ENCODE measurements around the gene BANP. TPM values are rescaled to one million over a fixed set of nuclear protein-coding genes. Genes with fewer than 3 reads are reported as not detected.
"Not testable (repeated sequence)": the region's sequence is repeated elsewhere in the genome, so short reads cannot be mapped to it uniquely, and the experiment has no call there.

Gene BANP
- total and polyA plus RNA-seq, 12 donors = 6.1 to 20.4 (median 13.5) TPM

- 81 to 89% methylated on average over 3 of the region's 3 CpGs for WGBS, 2 donors
- Histone ChIP-seq H3K27ac (no peak overlapping the region), H3K9me3 (peaks cover 0 to 14% (median 12%) of the 10 kb centered on the region in 11 donors), H3K4me3 (no peak overlapping the region), H3K27me3 (no peaks in the 10 kb centered on the region), H3K4me1 (peaks cover 0 to 18% (median 0%) of the 10 kb centered on the region in 9 donors), H3K36me3 (peaks cover 0 to 32% (median 7%) of the 10 kb centered on the region in 9 donors)
- TF ChIP-seq CTCF (IDR thresholded peaks at IDR 0.05) = no peak
- intact Hi-C loops (cut with DNase I) = loop anchor here in 1 of 10 donors (10.0 kb wide), 1 partner anchor 458 kb away; no protein-coding TSS in a partner anchor
- no peak for ATAC-seq
- no peak for DNase-seq
Observed at GRCh38 chr16:87976665-87977064, 25.4 kb downstream of the BANP start.

GRCh38 chr16:87978127-87978526 lies 26.9 kb downstream of the BANP start:
- peaks cover 0 to 18% (median 0%) of the 10 kb centered on the region in 9 donors for H3K4me1 ChIP-seq
- intact Hi-C loops (cut with DNase I) = loop anchor here in 1 of 10 donors (10.0 kb wide), 1 partner anchor 457 kb away; no protein-coding TSS in a partner anchor
- TF ChIP-seq CTCF (IDR thresholded peaks at IDR 0.05) = no peak
- peaks cover 0 to 42% (median 11%) of the 10 kb centered on the region in 9 donors for H3K36me3 ChIP-seq
- ATAC-seq = no peak
- no peak overlapping the region for H3K4me3 ChIP-seq
- WGBS, 2 donors = 91 to 93% methylated on average over 5 of the region's 5 CpGs
- no peak overlapping the region for H3K27ac ChIP-seq
- no peaks in the 10 kb centered on the region for H3K27me3 ChIP-seq
- H3K9me3 ChIP-seq = no peaks in the 10 kb centered on the region
- no peak for DNase-seq

GRCh38 chr16:87979352-87979751 lies 28.1 kb downstream of the BANP start:
- WGBS, 2 donors = 64 to 67% methylated on average over 8 of the region's 8 CpGs
- ATAC-seq (peak; percentile 40 to 86 (median 80)), DNase-seq (peak in 1 of 2 donors; percentile 46)
- TF ChIP-seq CTCF (IDR thresholded peaks at IDR 0.05) = no peak
- intact Hi-C loops (cut with DNase I) = loop anchor here in 1 of 10 donors (10.0 kb wide), 1 partner anchor 455 kb away; no protein-coding TSS in a partner anchor
- peaks cover 0 to 26% (median 0%) of the 10 kb centered on the region in 9 donors for H3K4me1 ChIP-seq
- H3K9me3 ChIP-seq = no peaks in the 10 kb centered on the region
- H3K4me3 ChIP-seq = no peak overlapping the region
- peak overlapping the region in 3 of 10 donors; percentile 15 to 53 (median 16) for H3K27ac ChIP-seq
- peaks cover 0 to 45% (median 11%) of the 10 kb centered on the region in 9 donors for H3K36me3 ChIP-seq
- no peaks in the 10 kb centered on the region for H3K27me3 ChIP-seq

- Histone ChIP-seq H3K4me1 (peaks cover 0 to 26% (median 0%) of the 10 kb centered on the region in 9 donors), H3K27ac (peak overlapping the region in 2 of 10 donors; percentile 15 to 16), H3K36me3 (peaks cover 0 to 52% (median 14%) of the 10 kb centered on the region in 9 donors)
- intact Hi-C loops (cut with DNase I) = loop anchor here in 4 of 10 donors (5.0 to 10.0 kb wide), 3 partner anchors 85 to 457 kb away; no protein-coding TSS in a partner anchor
- ATAC-seq, H3K9me3 ChIP-seq, DNase-seq, H3K4me3 ChIP-seq, H3K27me3 ChIP-seq: not testable (repeated sequence)
- WGBS, 2 donors = 72 to 74% methylated on average over 12 of the region's 12 CpGs
Observed at GRCh38 chr16:87979911-87980630, 28.8 kb downstream of the BANP start.

- 85% methylated on average over 4 of the region's 4 CpGs for WGBS, 2 donors
- Histone ChIP-seq H3K4me1 (peaks cover 0 to 31% (median 3%) of the 10 kb centered on the region in 9 donors), H3K36me3 (peaks cover 0 to 61% (median 14%) of the 10 kb centered on the region in 9 donors)
- DNase-seq, H3K27me3 ChIP-seq, ATAC-seq, H3K27ac ChIP-seq, H3K9me3 ChIP-seq, H3K4me3 ChIP-seq: not testable (repeated sequence)
- intact Hi-C loops (cut with DNase I) = loop anchor here in 3 of 10 donors (5.0 to 10.0 kb wide), 3 partner anchors 83 to 456 kb away; no protein-coding TSS in a partner anchor
Observed at GRCh38 chr16:87981376-87981775, 30.1 kb downstream of the BANP start.
